HepG2 (cell line): ENCODE data around the gene ANKS4B. TPM values are rescaled to one million over a fixed set of nuclear protein-coding genes. Genes with fewer than 3 reads are reported as not detected.

Experiments
- ATF1 ChIP-seq: IDR thresholded peaks from 2 replicates; pipeline ENCODE4 v1.6.1; 2016; ENCODE audit warnings: mild to moderate bottlenecking, control low read depth
- ELF4 ChIP-seq: sonication (generic); formaldehyde crosslinking; IDR thresholded peaks from 2 replicates; pipeline ENCODE4 v1.5.0; 2020; ENCODE audit warnings: missing genetic modification reagents, mild to moderate bottlenecking, moderate library complexity, borderline replicate concordance
- FOXC1 ChIP-seq: sonication (generic); formaldehyde crosslinking; IDR thresholded peaks from 2 replicates; pipeline ENCODE4 v1.8.0; 2022; ENCODE audit warnings: mild to moderate bottlenecking, missing genetic modification reagents, borderline replicate concordance
- GABPB1 ChIP-seq: IDR thresholded peaks from 2 replicates; pipeline ENCODE4 v1.6.1; 2016; ENCODE audit warnings: mild to moderate bottlenecking, missing genetic modification reagents, moderate library complexity, missing compliant biosample characterization
- ZNF296 ChIP-seq: sonication (generic); formaldehyde crosslinking; conservative IDR thresholded peaks from 2 replicates; pipeline ENCODE4 v1.5.0; 2020; ENCODE audit warnings: mild to moderate bottlenecking, missing genetic modification reagents
- ZNF672 ChIP-seq: sonication (generic); formaldehyde crosslinking; IDR thresholded peaks from 2 replicates; pipeline ENCODE4 v1.8.1; 2022; ENCODE audit warnings: missing genetic modification reagents
- ZNF709 ChIP-seq: sonication (generic); formaldehyde crosslinking; IDR thresholded peaks from 2 replicates; pipeline ENCODE4 v1.5.0; 2020; ENCODE audit warnings: mild to moderate bottlenecking, missing genetic modification reagents
- ZNF713 ChIP-seq: sonication (generic); formaldehyde crosslinking; IDR thresholded peaks from 2 replicates; pipeline ENCODE4 v1.4.0; 2020; ENCODE audit warnings: mild to moderate bottlenecking, missing genetic modification reagents
- ZSCAN20 ChIP-seq: sonication (generic); formaldehyde crosslinking; IDR thresholded peaks from 2 replicates; pipeline ENCODE4 v1.4.0; 2020; ENCODE audit warnings: missing genetic modification reagents, mild to moderate bottlenecking, borderline replicate concordance
- polyA plus RNA-seq, 8 experiments: library from polyadenylated mRNA; depleted of rRNA in 3 of 8; stranded (reverse) in 7 of 8; unstranded in 1 of 8; fragments of >200 nt; fragmentation: Illumina TruSeq in 4 of 8; extraction: Trizol in 4 of 8; gene quantifications; 2 replicates each; pipeline versions ENCODE4 v1.2.1 to v1.2.3, GENCODE V29; 2011 to 2016; ENCODE audit warnings: low read depth in 4 of 8, missing spikeins in 1 of 8, mixed read lengths in 1 of 8; ENCODE audit not compliant: insufficient read depth in 1 of 8
- total RNA-seq, 5 experiments: library from RNA; depleted of rRNA; stranded (reverse); fragments of >200 nt; fragmentation: Illumina TruSeq; extraction: Trizol; gene quantifications; 2 replicates each; pipeline ENCODE4 v1.2.3, GENCODE V29; 2016; ENCODE audit warnings: low read depth in 1 of 5
- TF ChIP-seq, protein P1 (sequence below): sonication (generic); formaldehyde crosslinking; IDR thresholded peaks from 2 replicates; pipeline ENCODE4 v1.9.0; 2021; ENCODE audit warnings: mild to moderate bottlenecking, missing genetic modification reagents
- TF ChIP-seq, protein P2 (sequence below): sonication (generic); formaldehyde crosslinking; IDR thresholded peaks from 2 replicates; pipeline ENCODE4 v1.4.0; 2020; ENCODE audit warnings: missing genetic modification reagents, borderline replicate concordance
- TF ChIP-seq, protein P3 (sequence below): sonication (generic); formaldehyde crosslinking; IDR thresholded peaks from 2 replicates; pipeline ENCODE4 v1.5.0; 2020; ENCODE audit warnings: mild to moderate bottlenecking, missing genetic modification reagents
- TF ChIP-seq, protein P4 (sequence below): sonication (generic); formaldehyde crosslinking; IDR thresholded peaks from 2 replicates; pipeline ENCODE4 v1.5.1; 2020; ENCODE audit warnings: mild to moderate bottlenecking, moderate library complexity, missing genetic modification reagents

The ANKS4B gene
- total and polyA plus RNA-seq, 2 of the 13 experiments (the other 11 are each of a cell fraction or from before 2014, with no cell fraction given), result 6.5 to 30.0 TPM

DNA sequence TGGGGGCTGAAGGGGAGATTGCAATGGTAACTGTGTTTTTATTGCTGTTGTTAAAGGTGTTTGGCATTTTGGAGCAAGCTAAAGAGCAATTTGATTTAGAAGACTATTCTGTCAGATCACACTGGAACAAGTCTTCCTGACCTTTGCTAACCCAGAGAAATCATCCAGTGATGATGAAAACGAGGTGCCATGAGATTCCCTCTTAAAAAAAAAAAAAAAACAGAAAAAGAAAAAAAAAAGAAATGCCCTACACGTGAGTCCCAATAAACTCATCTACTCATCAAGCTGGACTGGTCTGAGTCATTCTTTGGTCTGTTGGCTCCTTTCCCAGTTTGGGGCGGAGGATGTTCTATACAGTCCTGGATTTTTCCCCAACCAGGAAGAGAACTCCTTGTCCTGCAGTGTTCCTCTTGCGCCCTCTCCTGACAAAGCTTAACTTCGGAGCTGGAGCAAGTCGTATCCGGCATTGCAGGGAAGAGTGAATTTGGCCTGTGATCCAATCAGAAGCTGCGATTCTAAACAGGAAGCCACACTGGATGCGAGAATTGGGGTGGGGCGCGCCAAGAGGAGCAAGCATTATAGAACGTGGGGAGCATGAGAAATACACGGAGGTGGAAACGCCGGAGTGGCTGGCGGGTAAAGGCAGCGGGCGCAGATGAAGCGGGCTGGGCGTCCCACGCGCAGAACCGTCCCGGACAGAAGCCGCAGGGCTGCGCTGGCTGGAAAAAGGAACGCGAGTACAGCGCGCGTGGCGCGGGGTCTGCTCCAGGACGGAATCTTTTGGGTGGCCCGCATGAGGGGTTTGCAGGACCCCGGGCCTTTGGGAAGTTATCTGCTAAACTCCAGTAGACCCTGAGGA is 67.0 kb downstream of the ANKS4B start (continued):
- TF ChIP-seq, protein P1, sequence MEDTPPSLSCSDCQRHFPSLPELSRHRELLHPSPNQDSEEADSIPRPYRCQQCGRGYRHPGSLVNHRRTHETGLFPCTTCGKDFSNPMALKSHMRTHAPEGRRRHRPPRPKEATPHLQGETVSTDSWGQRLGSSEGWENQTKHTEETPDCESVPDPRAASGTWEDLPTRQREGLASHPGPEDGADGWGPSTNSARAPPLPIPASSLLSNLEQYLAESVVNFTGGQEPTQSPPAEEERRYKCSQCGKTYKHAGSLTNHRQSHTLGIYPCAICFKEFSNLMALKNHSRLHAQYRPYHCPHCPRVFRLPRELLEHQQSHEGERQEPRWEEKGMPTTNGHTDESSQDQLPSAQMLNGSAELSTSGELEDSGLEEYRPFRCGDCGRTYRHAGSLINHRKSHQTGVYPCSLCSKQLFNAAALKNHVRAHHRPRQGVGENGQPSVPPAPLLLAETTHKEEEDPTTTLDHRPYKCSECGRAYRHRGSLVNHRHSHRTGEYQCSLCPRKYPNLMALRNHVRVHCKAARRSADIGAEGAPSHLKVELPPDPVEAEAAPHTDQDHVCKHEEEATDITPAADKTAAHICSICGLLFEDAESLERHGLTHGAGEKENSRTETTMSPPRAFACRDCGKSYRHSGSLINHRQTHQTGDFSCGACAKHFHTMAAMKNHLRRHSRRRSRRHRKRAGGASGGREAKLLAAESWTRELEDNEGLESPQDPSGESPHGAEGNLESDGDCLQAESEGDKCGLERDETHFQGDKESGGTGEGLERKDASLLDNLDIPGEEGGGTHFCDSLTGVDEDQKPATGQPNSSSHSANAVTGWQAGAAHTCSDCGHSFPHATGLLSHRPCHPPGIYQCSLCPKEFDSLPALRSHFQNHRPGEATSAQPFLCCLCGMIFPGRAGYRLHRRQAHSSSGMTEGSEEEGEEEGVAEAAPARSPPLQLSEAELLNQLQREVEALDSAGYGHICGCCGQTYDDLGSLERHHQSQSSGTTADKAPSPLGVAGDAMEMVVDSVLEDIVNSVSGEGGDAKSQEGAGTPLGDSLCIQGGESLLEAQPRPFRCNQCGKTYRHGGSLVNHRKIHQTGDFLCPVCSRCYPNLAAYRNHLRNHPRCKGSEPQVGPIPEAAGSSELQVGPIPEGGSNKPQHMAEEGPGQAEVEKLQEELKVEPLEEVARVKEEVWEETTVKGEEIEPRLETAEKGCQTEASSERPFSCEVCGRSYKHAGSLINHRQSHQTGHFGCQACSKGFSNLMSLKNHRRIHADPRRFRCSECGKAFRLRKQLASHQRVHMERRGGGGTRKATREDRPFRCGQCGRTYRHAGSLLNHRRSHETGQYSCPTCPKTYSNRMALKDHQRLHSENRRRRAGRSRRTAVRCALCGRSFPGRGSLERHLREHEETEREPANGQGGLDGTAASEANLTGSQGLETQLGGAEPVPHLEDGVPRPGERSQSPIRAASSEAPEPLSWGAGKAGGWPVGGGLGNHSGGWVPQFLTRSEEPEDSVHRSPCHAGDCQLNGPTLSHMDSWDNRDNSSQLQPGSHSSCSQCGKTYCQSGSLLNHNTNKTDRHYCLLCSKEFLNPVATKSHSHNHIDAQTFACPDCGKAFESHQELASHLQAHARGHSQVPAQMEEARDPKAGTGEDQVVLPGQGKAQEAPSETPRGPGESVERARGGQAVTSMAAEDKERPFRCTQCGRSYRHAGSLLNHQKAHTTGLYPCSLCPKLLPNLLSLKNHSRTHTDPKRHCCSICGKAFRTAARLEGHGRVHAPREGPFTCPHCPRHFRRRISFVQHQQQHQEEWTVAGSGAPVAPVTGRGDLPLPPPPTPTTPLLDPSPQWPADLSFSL (CRISPR knock-in tag), result peak; percentile 41; the same call in 1 of the 2 replicates
- TF ChIP-seq FOXC1 (peak; percentile 79), ZNF709 (peak; percentile 57; the same call in 1 of the 2 replicates), ZNF296 (CRISPR knock-in tag) (no peak), GABPB1 (CRISPR knock-in tag) (peak; percentile 83), ZNF672 (no peak), ZSCAN20 (no peak; the same call in 1 of the 2 replicates), ELF4 (CRISPR knock-in tag) (peak; percentile 94), ZNF713 (0 out of 2 replicates have a peak, but pooled peaks have one; percentile 54), ATF1 (CRISPR knock-in tag) (peak; percentile 75)
- TF ChIP-seq, protein P2, sequence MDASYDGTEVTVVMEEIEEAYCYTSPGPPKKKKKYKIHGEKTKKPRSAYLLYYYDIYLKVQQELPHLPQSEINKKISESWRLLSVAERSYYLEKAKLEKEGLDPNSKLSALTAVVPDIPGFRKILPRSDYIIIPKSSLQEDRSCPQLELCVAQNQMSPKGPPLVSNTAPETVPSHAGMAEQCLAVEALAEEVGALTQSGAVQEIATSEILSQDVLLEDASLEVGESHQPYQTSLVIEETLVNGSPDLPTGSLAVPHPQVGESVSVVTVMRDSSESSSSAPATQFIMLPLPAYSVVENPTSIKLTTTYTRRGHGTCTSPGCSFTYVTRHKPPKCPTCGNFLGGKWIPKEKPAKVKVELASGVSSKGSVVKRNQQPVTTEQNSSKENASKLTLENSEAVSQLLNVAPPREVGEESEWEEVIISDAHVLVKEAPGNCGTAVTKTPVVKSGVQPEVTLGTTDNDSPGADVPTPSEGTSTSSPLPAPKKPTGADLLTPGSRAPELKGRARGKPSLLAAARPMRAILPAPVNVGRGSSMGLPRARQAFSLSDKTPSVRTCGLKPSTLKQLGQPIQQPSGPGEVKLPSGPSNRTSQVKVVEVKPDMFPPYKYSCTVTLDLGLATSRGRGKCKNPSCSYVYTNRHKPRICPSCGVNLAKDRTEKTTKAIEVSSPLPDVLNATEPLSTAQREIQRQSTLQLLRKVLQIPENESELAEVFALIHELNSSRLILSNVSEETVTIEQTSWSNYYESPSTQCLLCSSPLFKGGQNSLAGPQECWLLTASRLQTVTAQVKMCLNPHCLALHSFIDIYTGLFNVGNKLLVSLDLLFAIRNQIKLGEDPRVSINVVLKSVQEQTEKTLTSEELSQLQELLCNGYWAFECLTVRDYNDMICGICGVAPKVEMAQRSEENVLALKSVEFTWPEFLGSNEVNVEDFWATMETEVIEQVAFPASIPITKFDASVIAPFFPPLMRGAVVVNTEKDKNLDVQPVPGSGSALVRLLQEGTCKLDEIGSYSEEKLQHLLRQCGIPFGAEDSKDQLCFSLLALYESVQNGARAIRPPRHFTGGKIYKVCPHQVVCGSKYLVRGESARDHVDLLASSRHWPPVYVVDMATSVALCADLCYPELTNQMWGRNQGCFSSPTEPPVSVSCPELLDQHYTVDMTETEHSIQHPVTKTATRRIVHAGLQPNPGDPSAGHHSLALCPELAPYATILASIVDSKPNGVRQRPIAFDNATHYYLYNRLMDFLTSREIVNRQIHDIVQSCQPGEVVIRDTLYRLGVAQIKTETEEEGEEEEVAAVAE (CRISPR knock-in tag), result peak; percentile 95
- TF ChIP-seq, protein P3, sequence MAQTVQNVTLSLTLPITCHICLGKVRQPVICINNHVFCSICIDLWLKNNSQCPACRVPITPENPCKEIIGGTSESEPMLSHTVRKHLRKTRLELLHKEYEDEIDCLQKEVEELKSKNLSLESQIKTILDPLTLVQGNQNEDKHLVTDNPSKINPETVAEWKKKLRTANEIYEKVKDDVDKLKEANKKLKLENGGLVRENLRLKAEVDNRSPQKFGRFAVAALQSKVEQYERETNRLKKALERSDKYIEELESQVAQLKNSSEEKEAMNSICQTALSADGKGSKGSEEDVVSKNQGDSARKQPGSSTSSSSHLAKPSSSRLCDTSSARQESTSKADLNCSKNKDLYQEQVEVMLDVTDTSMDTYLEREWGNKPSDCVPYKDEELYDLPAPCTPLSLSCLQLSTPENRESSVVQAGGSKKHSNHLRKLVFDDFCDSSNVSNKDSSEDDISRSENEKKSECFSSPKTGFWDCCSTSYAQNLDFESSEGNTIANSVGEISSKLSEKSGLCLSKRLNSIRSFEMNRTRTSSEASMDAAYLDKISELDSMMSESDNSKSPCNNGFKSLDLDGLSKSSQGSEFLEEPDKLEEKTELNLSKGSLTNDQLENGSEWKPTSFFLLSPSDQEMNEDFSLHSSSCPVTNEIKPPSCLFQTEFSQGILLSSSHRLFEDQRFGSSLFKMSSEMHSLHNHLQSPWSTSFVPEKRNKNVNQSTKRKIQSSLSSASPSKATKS, result no peak
- TF ChIP-seq, protein P4, sequence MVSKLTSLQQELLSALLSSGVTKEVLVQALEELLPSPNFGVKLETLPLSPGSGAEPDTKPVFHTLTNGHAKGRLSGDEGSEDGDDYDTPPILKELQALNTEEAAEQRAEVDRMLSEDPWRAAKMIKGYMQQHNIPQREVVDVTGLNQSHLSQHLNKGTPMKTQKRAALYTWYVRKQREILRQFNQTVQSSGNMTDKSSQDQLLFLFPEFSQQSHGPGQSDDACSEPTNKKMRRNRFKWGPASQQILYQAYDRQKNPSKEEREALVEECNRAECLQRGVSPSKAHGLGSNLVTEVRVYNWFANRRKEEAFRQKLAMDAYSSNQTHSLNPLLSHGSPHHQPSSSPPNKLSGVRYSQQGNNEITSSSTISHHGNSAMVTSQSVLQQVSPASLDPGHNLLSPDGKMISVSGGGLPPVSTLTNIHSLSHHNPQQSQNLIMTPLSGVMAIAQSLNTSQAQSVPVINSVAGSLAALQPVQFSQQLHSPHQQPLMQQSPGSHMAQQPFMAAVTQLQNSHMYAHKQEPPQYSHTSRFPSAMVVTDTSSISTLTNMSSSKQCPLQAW (CRISPR knock-in tag), result peak; percentile 96
